Cerebellar cortex (tissue), 1 donor: ENCODE data around the gene LAD1.
A peak's percentile ranks its signal among the peaks of the same experiment; 100 is the strongest.

ENCODE experiments used
- DNase-seq: peaks from one replicate; pipeline ENCODE4 v3.0.0-alpha.2; 2015; ENCODE audit warnings: low spot score

Gene LAD1

GRCh38 chr1:201363467-201363866, 35.7 kb downstream of the LAD1 start:
- no peak for DNase-seq

- DNase-seq = no peak
Measured at GRCh38 chr1:201362906-201363305, 36.2 kb downstream of the LAD1 start.

- peak; percentile 57 for DNase-seq
Measured at GRCh38 chr1:201361652-201362504, 37.2 kb downstream of the LAD1 start.

- no peak for DNase-seq
Measured at GRCh38 chr1:201360901-201361651, 38.0 kb downstream of the LAD1 start.

- no peak for DNase-seq
Measured at GRCh38 chr1:201360486-201360885, 38.6 kb downstream of the LAD1 start.

GRCh38 chr1:201359873-201360210, 39.3 kb downstream of the LAD1 start:
- no peak for DNase-seq

- DNase-seq = no peak
Measured at GRCh38 chr1:201359031-201359872, 39.9 kb downstream of the LAD1 start.

GRCh38 chr1:201358596-201358995, 40.5 kb downstream of the LAD1 start:
- DNase-seq = no peak

- DNase-seq = no peak
Measured at GRCh38 chr1:201357636-201358348, 41.3 kb downstream of the LAD1 start.

GRCh38 chr1:201357211-201357610, 41.9 kb downstream of the LAD1 start:
- no peak for DNase-seq

GRCh38 chr1:201356701-201357100, 42.4 kb downstream of the LAD1 start:
- DNase-seq = no peak

- no peak for DNase-seq
Measured at GRCh38 chr1:201356236-201356635, 42.9 kb downstream of the LAD1 start.

- no peak for DNase-seq
Measured at GRCh38 chr1:201355471-201355870, 43.7 kb downstream of the LAD1 start.

- DNase-seq = no peak
Measured at GRCh38 chr1:201354901-201355295, 44.2 kb downstream of the LAD1 start.

GRCh38 chr1:201354151-201354900, 44.8 kb downstream of the LAD1 start:
- no peak for DNase-seq

- DNase-seq = no peak
Measured at GRCh38 chr1:201353186-201353940, 45.8 kb downstream of the LAD1 start.

GRCh38 chr1:201351617-201352016, 47.5 kb downstream of the LAD1 start:
- DNase-seq = no peak

- DNase-seq = no peak
Measured at GRCh38 chr1:201350884-201351283, 48.2 kb downstream of the LAD1 start.

GRCh38 chr1:201350361-201350725, 48.8 kb downstream of the LAD1 start:
- DNase-seq = no peak

GRCh38 chr1:201349092-201349491, 50.0 kb downstream of the LAD1 start:
- DNase-seq = peak; percentile 8

GRCh38 chr1:201348211-201348566, 50.9 kb downstream of the LAD1 start:
- DNase-seq = peak; percentile 71
